OCI-LY7 (cell line): Measurements from ENCODE around the gene DCT.

Source experiments
- EZH2phosphoT487 ChIP-seq: fragments of 200-600 bp; sonication (generic); IDR thresholded peaks from 2 replicates; pipeline ENCODE4 v1.6.1; 2018; ENCODE audit warnings: low read depth, borderline replicate concordance, mild to moderate bottlenecking, mixed run types, antibody characterized with exemption, low read length, moderate library complexity, mixed read lengths
- TF ChIP-seq, protein P1 (sequence below): fragments of 200-600 bp; sonication (generic); conservative IDR thresholded peaks from 2 replicates; pipeline ENCODE4 v1.5.1; 2014; ENCODE audit warnings: mild to moderate bottlenecking, antibody characterized with exemption, low read length, moderate library complexity, mixed read lengths

DNA sequence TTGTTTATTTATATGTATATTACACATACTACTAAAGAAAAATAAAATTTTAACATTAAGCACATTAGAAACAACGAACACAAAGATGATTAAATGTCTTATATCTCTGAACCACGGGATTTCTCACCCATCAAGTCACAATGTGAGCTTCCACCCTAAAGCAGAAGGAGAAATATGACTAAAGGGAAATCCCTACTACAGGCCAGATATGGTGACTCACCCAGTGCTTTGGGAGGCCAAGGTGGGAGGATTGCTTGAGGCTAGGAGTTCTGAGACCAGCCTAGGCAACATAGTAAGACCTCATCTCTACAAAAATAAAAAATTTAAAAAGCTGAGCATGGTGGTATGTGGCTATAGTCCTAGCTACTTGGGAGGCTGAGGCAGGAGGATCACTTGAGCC lies 24.6 kb downstream of the DCT start:
- TF ChIP-seq, protein P1, sequence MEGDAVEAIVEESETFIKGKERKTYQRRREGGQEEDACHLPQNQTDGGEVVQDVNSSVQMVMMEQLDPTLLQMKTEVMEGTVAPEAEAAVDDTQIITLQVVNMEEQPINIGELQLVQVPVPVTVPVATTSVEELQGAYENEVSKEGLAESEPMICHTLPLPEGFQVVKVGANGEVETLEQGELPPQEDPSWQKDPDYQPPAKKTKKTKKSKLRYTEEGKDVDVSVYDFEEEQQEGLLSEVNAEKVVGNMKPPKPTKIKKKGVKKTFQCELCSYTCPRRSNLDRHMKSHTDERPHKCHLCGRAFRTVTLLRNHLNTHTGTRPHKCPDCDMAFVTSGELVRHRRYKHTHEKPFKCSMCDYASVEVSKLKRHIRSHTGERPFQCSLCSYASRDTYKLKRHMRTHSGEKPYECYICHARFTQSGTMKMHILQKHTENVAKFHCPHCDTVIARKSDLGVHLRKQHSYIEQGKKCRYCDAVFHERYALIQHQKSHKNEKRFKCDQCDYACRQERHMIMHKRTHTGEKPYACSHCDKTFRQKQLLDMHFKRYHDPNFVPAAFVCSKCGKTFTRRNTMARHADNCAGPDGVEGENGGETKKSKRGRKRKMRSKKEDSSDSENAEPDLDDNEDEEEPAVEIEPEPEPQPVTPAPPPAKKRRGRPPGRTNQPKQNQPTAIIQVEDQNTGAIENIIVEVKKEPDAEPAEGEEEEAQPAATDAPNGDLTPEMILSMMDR = no peak
- TF ChIP-seq EZH2phosphoT487 = no peak
